OCI-LY3 (cell line): ENCODE measurements around the gene GRIN1.

Experiments used
- H2AFZ ChIP-seq: fragments of 200-600, 300-600 bp; shearing (Covaris generic); 2 replicates; pipeline ENCODE4 v1.6.0; 2014; ENCODE audit warnings: antibody characterized with exemption, low read depth, low read length
- H3K27ac ChIP-seq: fragments of 200-600, 300-600 bp; sonication (generic); 2 replicates; pipeline ENCODE4 v1.5.1; 2014; ENCODE audit warnings: mild to moderate bottlenecking, low read length, moderate library complexity, mixed read lengths
- H3K27me3 ChIP-seq: fragments of 200-600, 300-600 bp; sonication (generic); 2 replicates; pipeline ENCODE4 v1.6.1; 2014; ENCODE audit warnings: low read depth, low read length, mixed read lengths
- H3K36me3 ChIP-seq: fragments of 200-600, 300-600 bp; sonication (generic); replicated peaks from 2 replicates; pipeline ENCODE3; 2014; ENCODE audit warnings: low read depth, low read length, mixed read lengths
- H3K4me1 ChIP-seq: fragments of 300-600, 200-600 bp; sonication (generic); 2 replicates; pipeline ENCODE4 v1.6.1; 2014; ENCODE audit warnings: low read length, mixed read lengths
- H3K4me2 ChIP-seq: fragments of 200-600, 300-600 bp; sonication (generic); 2 replicates; pipeline ENCODE4 v1.6.1; 2014; ENCODE audit warnings: low read length, mixed read lengths
- H3K4me3 ChIP-seq: fragments of 300-600, 200-600 bp; sonication (generic); 2 replicates; pipeline ENCODE4 v1.5.1; 2014; ENCODE audit warnings: antibody characterized with exemption, mild to moderate bottlenecking, low read length, moderate library complexity
- H3K79me2 ChIP-seq: fragments of 300-600, 200-600 bp; shearing (Covaris generic); 2 replicates; pipeline ENCODE4 v1.6.1; 2014; ENCODE audit warnings: mild to moderate bottlenecking, low read length, mixed read lengths
- H3K9ac ChIP-seq: fragments of 300-600, 200-600 bp; shearing (Covaris generic); 2 replicates; pipeline ENCODE4 v1.6.0; 2014; ENCODE audit warnings: mild to moderate bottlenecking, low read length, moderate library complexity
- H3K9me3 ChIP-seq: fragments of 200-600, 300-600 bp; shearing (Covaris generic); 2 replicates; pipeline ENCODE4 v1.6.1; 2014; ENCODE audit warnings: low read length, mixed read lengths; ENCODE audit not compliant: insufficient read depth
- H4K20me1 ChIP-seq: fragments of 200-600, 300-600 bp; sonication (generic); 2 replicates; pipeline ENCODE4 v1.6.1; 2016; ENCODE audit warnings: low read length, mixed read lengths; ENCODE audit not compliant: insufficient read depth
- EZH2phosphoT487 ChIP-seq: fragments of 200-600 bp; shearing (Covaris generic); IDR thresholded peaks from 2 replicates; pipeline ENCODE4 v1.6.1; 2018; ENCODE audit warnings: antibody characterized with exemption, mixed run types, low read depth
- TF ChIP-seq, protein P1 (sequence below): fragments of 200-600, 300-600 bp; sonication (generic); IDR thresholded peaks from 2 replicates; pipeline ENCODE4 v1.5.1; 2014; ENCODE audit warnings: antibody characterized with exemption, low read length, low read depth

Gene GRIN1

DNA sequence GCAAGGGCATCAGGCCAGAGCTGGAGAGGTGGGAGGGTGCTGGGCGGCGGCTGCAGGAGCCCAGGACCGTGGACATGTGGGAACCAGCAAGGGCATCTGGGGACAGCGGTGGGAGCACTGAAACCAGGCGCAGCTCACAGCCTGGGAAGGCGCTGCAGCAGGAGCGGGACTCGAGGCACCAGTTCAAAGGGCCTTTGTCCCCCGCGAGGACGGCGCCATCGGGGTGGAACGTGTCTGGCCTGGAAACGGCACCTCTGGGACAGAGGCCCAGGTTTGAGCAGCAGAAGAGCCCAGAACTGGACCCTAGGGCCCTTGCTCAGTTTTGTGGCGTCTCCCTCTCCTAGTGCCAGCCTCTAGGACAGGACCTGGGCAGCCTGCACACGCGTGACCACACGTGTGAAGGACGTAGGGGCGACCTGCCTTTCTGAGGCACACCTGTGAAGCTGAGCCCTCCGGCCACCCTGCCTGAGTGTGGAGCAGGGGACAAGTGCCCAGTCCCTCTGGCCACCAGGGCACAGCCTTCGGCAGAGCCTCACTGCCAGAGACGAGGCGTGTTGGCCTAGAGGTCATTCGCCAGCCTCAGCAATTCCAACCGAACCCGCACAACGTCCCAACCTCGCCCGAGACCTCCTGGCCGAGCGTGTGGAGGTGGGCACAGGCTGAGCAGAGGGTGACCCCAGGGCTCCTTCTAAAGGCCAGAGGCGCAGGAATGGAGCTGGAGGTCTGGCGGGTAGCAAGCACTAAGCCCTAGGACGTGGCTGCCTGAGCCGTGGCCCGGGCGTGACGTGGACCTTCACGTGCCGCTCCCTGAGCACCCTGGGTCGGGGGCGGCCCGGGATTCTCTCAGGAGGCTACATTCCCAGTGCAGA lies 35.1 kb downstream of the GRIN1 start:
- Histone ChIP-seq H3K4me3 (peak overlapping the region; percentile 42; the same call in 1 of the 2 replicates), H3K9ac (no peak overlapping the region), H3K4me1 (peaks cover 24% of the 10 kb centered on the region), H3K27me3 (no peaks in the 10 kb centered on the region; the same call in 1 of the 2 replicates), H4K20me1 (no peaks in the 10 kb centered on the region; the same call in 1 of the 2 replicates), H3K27ac (no peak overlapping the region), H3K79me2 (no peaks in the 10 kb centered on the region), H3K9me3 (no peaks in the 10 kb centered on the region), H3K36me3 (peaks cover 9% of the 10 kb centered on the region), H3K4me2 (peak overlapping the region; percentile 61), H2AFZ (no peak overlapping the region)
- no peak for TF ChIP-seq EZH2phosphoT487
- TF ChIP-seq, protein P1, sequence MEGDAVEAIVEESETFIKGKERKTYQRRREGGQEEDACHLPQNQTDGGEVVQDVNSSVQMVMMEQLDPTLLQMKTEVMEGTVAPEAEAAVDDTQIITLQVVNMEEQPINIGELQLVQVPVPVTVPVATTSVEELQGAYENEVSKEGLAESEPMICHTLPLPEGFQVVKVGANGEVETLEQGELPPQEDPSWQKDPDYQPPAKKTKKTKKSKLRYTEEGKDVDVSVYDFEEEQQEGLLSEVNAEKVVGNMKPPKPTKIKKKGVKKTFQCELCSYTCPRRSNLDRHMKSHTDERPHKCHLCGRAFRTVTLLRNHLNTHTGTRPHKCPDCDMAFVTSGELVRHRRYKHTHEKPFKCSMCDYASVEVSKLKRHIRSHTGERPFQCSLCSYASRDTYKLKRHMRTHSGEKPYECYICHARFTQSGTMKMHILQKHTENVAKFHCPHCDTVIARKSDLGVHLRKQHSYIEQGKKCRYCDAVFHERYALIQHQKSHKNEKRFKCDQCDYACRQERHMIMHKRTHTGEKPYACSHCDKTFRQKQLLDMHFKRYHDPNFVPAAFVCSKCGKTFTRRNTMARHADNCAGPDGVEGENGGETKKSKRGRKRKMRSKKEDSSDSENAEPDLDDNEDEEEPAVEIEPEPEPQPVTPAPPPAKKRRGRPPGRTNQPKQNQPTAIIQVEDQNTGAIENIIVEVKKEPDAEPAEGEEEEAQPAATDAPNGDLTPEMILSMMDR: no peak

DNA sequence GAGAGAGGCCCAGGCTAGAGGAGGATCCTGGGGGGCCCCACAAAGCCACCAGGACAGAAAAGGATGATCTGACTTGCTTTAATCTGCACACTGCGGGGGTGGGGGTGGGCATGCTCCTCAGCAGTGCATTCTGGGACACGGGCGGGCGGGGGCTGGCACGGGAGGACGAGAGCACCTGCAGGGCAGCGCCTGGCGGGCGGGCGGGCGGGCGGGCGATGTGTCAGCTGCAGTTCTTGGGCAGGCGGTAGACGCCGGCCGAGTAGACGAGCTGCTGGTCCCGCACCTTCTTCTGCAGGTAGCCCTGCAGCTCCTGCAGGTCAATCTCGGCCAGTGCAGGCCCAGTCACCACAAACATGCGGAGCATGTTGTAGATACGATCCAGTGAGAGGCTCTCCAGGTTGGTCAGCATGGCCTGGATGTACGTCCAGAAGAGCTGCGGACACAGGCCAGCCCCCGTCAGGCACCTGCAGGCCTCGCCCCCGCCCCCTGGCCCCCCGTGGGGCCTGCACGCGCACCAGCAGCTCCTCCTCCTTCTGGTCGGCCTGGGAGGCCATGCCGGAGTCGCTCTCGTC lies 35.9 kb downstream of the GRIN1 start:
- H3K36me3 ChIP-seq: peaks cover 9% of the 10 kb centered on the region
- H3K27ac ChIP-seq: no peak overlapping the region
- H2AFZ ChIP-seq: no peak overlapping the region
- no peaks in the 10 kb centered on the region; the same call in 1 of the 2 replicates for H4K20me1 ChIP-seq
- TF ChIP-seq EZH2phosphoT487: no peak
- TF ChIP-seq, protein P1: no peak
- H3K9ac ChIP-seq: no peak overlapping the region
- peak overlapping the region; percentile 61 for H3K4me2 ChIP-seq
- H3K9me3 ChIP-seq: no peaks in the 10 kb centered on the region
- peaks cover 24% of the 10 kb centered on the region for H3K4me1 ChIP-seq
- no peaks in the 10 kb centered on the region for H3K79me2 ChIP-seq
- H3K4me3 ChIP-seq: peak overlapping the region; percentile 42; the same call in 1 of the 2 replicates
- H3K27me3 ChIP-seq: no peaks in the 10 kb centered on the region; the same call in 1 of the 2 replicates

DNA sequence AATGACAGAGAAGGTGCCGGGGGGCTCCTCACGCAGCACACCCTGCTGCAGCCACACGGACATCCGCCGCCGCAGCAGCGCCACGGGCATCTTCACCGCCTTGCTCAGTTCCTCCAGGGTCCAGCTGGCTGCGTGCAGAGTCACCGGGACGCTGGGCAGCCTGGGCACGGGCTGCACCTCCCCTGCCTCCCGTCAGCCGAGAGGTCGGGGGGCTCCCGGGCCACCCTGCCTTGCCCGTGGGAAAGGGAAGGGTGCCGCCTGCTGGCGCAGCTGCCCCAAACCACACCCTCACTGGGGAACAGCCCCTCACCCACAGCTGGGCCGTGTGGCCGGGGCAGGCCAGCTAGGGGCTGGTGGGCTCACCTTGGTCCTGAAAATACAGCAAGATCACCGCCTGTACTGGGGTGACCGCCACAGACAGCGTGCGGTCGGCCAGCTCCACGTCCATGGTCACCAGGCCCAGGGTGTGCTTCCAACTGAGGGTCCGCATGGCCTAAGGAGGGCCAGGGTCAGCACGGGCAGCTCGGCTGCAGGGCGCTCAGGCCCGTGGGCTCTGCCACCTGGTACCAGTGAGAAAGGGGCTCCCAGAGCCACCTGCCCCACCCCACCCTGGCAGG lies 36.5 kb downstream of the GRIN1 start:
- peak overlapping the region; percentile 23; the same call in 1 of the 2 replicates for H3K4me3 ChIP-seq
- peaks cover 14% of the 10 kb centered on the region for H3K36me3 ChIP-seq

More for the DNA sequence above, 36.5 kb downstream of the GRIN1 start:
- H4K20me1 ChIP-seq: no peaks in the 10 kb centered on the region; the same call in 1 of the 2 replicates
- no peaks in the 10 kb centered on the region for H3K79me2 ChIP-seq
- TF ChIP-seq, protein P1: peak; percentile 58
- TF ChIP-seq EZH2phosphoT487: no peak
- H3K4me2 ChIP-seq: peak overlapping the region; percentile 55
- H3K9ac ChIP-seq: no peak overlapping the region
- no peaks in the 10 kb centered on the region for H3K9me3 ChIP-seq
- peaks cover 23% of the 10 kb centered on the region for H3K4me1 ChIP-seq
- H3K27me3 ChIP-seq: no peaks in the 10 kb centered on the region
- H3K27ac ChIP-seq: no peak overlapping the region
- no peak overlapping the region for H2AFZ ChIP-seq
